ENCODE results near the gene EVX1. TPM values are rescaled to one million over a fixed set of nuclear protein-coding genes. Genes with fewer than 3 reads are reported as not detected.

The EVX1 gene
- total RNA-seq, 1 experiment from 2014 or later: not detected

DNA sequence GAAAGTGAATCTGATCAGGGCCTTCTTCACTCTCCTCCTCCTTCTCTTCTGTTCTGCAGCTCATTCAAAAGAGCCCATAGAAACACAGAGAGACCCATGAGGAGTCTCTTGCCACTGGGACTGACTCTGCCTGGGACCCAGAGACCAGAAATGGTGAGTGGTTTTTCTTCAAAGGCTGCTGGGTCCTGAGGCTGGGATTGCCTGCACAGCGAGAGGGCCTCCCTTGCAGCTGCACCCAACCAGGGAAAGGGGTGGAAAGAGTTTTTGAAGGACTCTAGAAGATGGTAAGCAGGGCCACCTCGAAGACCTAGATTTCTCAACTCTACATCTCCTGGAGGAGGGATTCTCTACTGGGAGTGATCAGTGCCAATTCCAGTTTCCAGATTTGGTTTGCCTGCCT lies 27.2 kb upstream of the EVX1 start:
- ChIA-PET CTCF (no interaction called here), POLR2A (no interaction called here)
- intact Hi-C loops (cut with micrococcal nuclease; ENCODE audit: unreplicated experiment): no loop called here
- peaks cover 21% of the 10 kb centered on the region for H3K4me1 Mint-ChIP-seq (ENCODE audit: low read depth, unreplicated experiment)
- Histone ChIP-seq H3K4me1 (peaks cover 16% of the 10 kb centered on the region), H3K36me3 (ENCODE audit: control insufficient read depth, insufficient read depth, low read length) (no peaks in the 10 kb centered on the region), H3K4me3 (ENCODE audit: low read depth, low read length) (no peak overlapping the region), H3K27me3 (replicated peaks; ENCODE audit: control insufficient read depth, insufficient read depth, low read length) (no peaks in the 10 kb centered on the region), H3K9me3 (no peaks in the 10 kb centered on the region)
- H3K9me3 Mint-ChIP-seq (ENCODE audit: unreplicated experiment): no peaks in the 10 kb centered on the region
- no peak overlapping the region for H3K4me3 Mint-ChIP-seq (ENCODE audit: unreplicated experiment)
- DNase-seq: no peak
- H3K27ac Mint-ChIP-seq (ENCODE audit: unreplicated experiment): no peak overlapping the region
- TF ChIP-seq, protein P1, sequence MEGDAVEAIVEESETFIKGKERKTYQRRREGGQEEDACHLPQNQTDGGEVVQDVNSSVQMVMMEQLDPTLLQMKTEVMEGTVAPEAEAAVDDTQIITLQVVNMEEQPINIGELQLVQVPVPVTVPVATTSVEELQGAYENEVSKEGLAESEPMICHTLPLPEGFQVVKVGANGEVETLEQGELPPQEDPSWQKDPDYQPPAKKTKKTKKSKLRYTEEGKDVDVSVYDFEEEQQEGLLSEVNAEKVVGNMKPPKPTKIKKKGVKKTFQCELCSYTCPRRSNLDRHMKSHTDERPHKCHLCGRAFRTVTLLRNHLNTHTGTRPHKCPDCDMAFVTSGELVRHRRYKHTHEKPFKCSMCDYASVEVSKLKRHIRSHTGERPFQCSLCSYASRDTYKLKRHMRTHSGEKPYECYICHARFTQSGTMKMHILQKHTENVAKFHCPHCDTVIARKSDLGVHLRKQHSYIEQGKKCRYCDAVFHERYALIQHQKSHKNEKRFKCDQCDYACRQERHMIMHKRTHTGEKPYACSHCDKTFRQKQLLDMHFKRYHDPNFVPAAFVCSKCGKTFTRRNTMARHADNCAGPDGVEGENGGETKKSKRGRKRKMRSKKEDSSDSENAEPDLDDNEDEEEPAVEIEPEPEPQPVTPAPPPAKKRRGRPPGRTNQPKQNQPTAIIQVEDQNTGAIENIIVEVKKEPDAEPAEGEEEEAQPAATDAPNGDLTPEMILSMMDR (IDR thresholded peaks at IDR 0.05; ENCODE audit: insufficient read depth in 1 of 2, low read depth in 1 of 2, low read length in 1 of 2, severe bottlenecking in 1 of 2, unreplicated experiment in 1 of 2): no peak
- H3K27me3 Mint-ChIP-seq (ENCODE audit: insufficient read depth, unreplicated experiment): no peaks in the 10 kb centered on the region
- H3K36me3 Mint-ChIP-seq (ENCODE audit: insufficient read depth, unreplicated experiment): no peaks in the 10 kb centered on the region
- BruUV-seq (replicated peaks): no TSS peak

DNA sequence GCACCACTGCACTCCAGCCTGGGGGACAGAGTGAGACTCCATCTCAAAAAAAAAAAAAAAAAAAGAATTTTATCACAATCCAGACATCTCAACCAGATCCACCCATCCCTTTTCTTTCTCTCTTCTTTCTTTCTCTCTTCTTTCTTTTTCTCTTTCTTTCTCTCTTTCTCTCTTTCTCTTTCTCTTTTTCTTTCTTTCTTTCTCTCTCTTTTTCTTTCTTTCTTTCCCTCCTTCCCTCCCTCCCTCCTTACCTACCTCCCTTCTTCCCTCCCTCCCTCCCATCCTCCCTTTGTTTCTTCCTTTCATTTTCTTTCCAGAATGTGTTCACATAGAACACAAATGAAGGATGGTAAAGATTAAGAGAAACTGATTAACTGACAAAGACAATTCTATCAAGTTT lies 24.7 kb upstream of the EVX1 start:
- no peaks in the 10 kb centered on the region for H3K9me3 Mint-ChIP-seq (ENCODE audit: unreplicated experiment)
- H3K36me3 Mint-ChIP-seq (ENCODE audit: insufficient read depth, unreplicated experiment): no peaks in the 10 kb centered on the region
- intact Hi-C loops (cut with micrococcal nuclease; ENCODE audit: unreplicated experiment): no loop called here
- DNase-seq: no peak
- TF ChIP-seq, protein P1 (IDR thresholded peaks at IDR 0.05; ENCODE audit: insufficient read depth in 1 of 2, low read depth in 1 of 2, low read length in 1 of 2, severe bottlenecking in 1 of 2, unreplicated experiment in 1 of 2): no peak
- POLR2A ChIA-PET: no interaction called here
- peaks cover 2% of the 10 kb centered on the region for H3K27me3 Mint-ChIP-seq (ENCODE audit: insufficient read depth, unreplicated experiment)
- no peaks in the 10 kb centered on the region for H3K9me3 ChIP-seq
- H3K27me3 ChIP-seq (replicated peaks; ENCODE audit: control insufficient read depth, insufficient read depth, low read length): no peaks in the 10 kb centered on the region
- no TSS peak for BruUV-seq (replicated peaks)
- H3K27ac Mint-ChIP-seq (ENCODE audit: unreplicated experiment): no peak overlapping the region
- H3K36me3 ChIP-seq (ENCODE audit: control insufficient read depth, insufficient read depth, low read length): no peaks in the 10 kb centered on the region
- no peaks in the 10 kb centered on the region for H3K4me1 ChIP-seq
- H3K4me3 ChIP-seq (ENCODE audit: low read depth, low read length): no peak overlapping the region
- no peak overlapping the region for H3K4me3 Mint-ChIP-seq (ENCODE audit: unreplicated experiment)
- H3K4me1 Mint-ChIP-seq (ENCODE audit: low read depth, unreplicated experiment): no peaks in the 10 kb centered on the region
- CTCF ChIA-PET: no interaction called here

DNA sequence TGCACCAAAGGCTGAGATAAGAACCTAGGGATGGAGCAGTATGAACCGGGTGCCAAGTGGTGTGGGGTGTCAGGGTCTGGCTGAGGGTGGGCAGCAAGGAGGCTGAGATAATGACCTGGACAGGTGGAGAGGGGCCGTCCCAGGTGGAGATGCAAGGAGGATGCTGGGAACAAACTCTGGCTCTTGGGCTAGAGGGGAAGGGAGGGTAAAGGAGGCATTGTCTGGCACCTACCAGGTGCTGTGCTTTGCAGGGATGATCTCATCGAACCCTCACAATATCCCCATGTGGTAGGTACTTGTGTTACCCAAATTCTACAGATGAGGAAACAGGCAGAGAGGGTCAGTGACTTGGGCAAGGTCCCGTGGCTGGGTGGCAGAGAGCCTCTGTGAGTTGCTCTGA lies 22.8 kb upstream of the EVX1 start:
- no peaks in the 10 kb centered on the region for H3K9me3 Mint-ChIP-seq (ENCODE audit: unreplicated experiment)
- Histone ChIP-seq H3K9me3 (no peaks in the 10 kb centered on the region), H3K4me3 (ENCODE audit: low read depth, low read length) (no peak overlapping the region), H3K4me1 (no peaks in the 10 kb centered on the region), H3K36me3 (ENCODE audit: control insufficient read depth, insufficient read depth, low read length) (no peaks in the 10 kb centered on the region), H3K27me3 (replicated peaks; ENCODE audit: control insufficient read depth, insufficient read depth, low read length) (no peaks in the 10 kb centered on the region)
- intact Hi-C loops (cut with micrococcal nuclease; ENCODE audit: unreplicated experiment): no loop called here
- POLR2A ChIA-PET: no interaction called here
- no TSS peak for BruUV-seq (replicated peaks)
- peaks cover 4% of the 10 kb centered on the region for H3K27me3 Mint-ChIP-seq (ENCODE audit: insufficient read depth, unreplicated experiment)
- H3K4me3 Mint-ChIP-seq (ENCODE audit: unreplicated experiment): no peak overlapping the region
- no peak overlapping the region for H3K27ac Mint-ChIP-seq (ENCODE audit: unreplicated experiment)
- TF ChIP-seq, protein P1 (IDR thresholded peaks at IDR 0.05; ENCODE audit: insufficient read depth in 1 of 2, low read depth in 1 of 2, low read length in 1 of 2, severe bottlenecking in 1 of 2, unreplicated experiment in 1 of 2): no peak
- H3K36me3 Mint-ChIP-seq (ENCODE audit: insufficient read depth, unreplicated experiment): no peaks in the 10 kb centered on the region
- no peak for DNase-seq
- no peaks in the 10 kb centered on the region for H3K4me1 Mint-ChIP-seq (ENCODE audit: low read depth, unreplicated experiment)
- CTCF ChIA-PET: no interaction called here

Data from Caco-2 (cell line).